Prostate gland (tissue), 2 donors: Measurements from ENCODE around the gene CHST11.

Source experiments
- POLR2A ChIP-seq: fragments of 450-650 bp; IDR thresholded peaks from one replicate; pipeline ENCODE4 v1.6.1; 2016; ENCODE audit warnings: antibody characterized with exemption, mild to moderate bottlenecking
- POLR2AphosphoS5 ChIP-seq: sonication (generic); formaldehyde crosslinking; IDR thresholded peaks from one replicate; pipeline ENCODE4 v1.6.1; 2017; ENCODE audit warnings: antibody characterized with exemption
- TF ChIP-seq, protein P1 (sequence below), 4 experiments: fragments of 200-600 bp in 2 of 4; fragments of 450-650 bp in 2 of 4; sonication (generic) in 2 of 4; IDR thresholded peaks; 1 replicate in 3 of 4; 2 replicates in 1 of 4; pipeline ENCODE4 v1.5.1; 2016 to 2019; ENCODE audit warnings: antibody characterized with exemption in 4 of 4, mild to moderate bottlenecking in 2 of 4, moderate library complexity in 2 of 4

DNA sequence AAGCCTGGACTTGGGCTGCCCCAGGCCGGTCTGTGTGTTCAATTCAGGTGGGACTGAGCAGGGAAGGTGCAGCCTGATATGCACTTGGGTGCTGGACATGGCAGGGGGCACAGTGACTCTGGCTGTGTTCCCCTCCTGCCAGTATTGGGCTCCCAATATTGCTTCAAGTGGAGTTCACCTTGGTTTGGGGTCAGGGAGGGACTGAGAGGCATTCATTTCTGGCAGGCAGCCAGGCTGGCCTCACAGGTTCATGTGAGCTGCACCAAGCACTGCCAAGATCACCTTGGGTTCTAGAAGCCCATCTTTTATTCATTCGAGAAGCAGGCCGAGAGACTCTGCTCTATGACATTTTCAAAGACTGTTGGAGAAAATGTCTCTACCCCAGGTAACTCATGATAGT is 245.0 kb downstream of the CHST11 start:
- TF ChIP-seq, protein P1, sequence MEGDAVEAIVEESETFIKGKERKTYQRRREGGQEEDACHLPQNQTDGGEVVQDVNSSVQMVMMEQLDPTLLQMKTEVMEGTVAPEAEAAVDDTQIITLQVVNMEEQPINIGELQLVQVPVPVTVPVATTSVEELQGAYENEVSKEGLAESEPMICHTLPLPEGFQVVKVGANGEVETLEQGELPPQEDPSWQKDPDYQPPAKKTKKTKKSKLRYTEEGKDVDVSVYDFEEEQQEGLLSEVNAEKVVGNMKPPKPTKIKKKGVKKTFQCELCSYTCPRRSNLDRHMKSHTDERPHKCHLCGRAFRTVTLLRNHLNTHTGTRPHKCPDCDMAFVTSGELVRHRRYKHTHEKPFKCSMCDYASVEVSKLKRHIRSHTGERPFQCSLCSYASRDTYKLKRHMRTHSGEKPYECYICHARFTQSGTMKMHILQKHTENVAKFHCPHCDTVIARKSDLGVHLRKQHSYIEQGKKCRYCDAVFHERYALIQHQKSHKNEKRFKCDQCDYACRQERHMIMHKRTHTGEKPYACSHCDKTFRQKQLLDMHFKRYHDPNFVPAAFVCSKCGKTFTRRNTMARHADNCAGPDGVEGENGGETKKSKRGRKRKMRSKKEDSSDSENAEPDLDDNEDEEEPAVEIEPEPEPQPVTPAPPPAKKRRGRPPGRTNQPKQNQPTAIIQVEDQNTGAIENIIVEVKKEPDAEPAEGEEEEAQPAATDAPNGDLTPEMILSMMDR (IDR thresholded peaks at IDR 0.05), result no peak
- TF ChIP-seq POLR2A (no peak), POLR2AphosphoS5 (no peak)
